HG03457 (cell line): ENCODE data around the gene GLB1L3.
"Not testable (repeated sequence)": the region's sequence is repeated elsewhere in the genome, so short reads cannot be mapped to it uniquely, and the experiment has no call there.

Experiments used
- ATAC-seq: cut with Tn5 transposase; IDR thresholded peaks from one replicate; pipeline ENCODE4 v1.9.1; 2021; ENCODE audit warnings: moderate number of reproducible peaks; ENCODE audit not compliant: unreplicated experiment

Gene GLB1L3

DNA sequence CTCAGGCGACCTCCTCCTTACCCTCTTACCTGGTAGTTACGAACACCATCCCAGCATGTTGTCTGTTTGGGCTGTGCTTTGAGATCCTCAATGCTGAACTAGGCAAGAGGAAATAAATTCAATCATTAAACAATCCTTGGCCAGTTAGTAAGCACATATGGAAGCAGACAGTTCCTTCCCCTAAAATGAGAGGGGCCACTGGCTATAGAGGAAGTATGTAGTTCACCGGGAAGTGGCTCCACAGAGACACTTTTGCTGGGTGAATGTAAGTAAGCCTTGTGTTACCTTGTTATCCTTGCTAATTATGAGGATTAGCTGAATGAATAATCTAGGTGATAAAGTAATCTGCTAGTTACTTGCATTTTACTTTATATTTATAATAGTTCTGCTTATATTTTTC is 25.9 kb upstream of the GLB1L3 start:
- ATAC-seq, result no peak

DNA sequence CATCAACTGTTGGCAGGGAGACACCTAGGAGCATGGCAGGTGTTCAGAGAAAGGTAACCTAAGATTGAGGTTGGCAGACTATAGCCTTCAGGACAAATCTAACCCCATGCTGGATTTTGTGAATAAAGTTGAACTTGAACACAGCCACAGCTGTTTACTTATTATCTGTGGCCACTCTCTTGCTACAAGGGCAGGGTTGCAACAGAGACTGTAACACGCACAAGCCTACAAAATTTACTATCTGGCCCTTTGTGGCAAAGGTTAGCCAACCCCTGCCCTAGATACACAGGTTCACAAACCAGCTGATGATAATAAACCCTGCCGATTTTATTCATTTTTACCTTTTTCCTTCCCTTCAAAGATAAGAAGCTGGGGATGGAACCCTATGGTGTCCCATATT is 25.5 kb upstream of the GLB1L3 start:
- no peak for ATAC-seq

DNA sequence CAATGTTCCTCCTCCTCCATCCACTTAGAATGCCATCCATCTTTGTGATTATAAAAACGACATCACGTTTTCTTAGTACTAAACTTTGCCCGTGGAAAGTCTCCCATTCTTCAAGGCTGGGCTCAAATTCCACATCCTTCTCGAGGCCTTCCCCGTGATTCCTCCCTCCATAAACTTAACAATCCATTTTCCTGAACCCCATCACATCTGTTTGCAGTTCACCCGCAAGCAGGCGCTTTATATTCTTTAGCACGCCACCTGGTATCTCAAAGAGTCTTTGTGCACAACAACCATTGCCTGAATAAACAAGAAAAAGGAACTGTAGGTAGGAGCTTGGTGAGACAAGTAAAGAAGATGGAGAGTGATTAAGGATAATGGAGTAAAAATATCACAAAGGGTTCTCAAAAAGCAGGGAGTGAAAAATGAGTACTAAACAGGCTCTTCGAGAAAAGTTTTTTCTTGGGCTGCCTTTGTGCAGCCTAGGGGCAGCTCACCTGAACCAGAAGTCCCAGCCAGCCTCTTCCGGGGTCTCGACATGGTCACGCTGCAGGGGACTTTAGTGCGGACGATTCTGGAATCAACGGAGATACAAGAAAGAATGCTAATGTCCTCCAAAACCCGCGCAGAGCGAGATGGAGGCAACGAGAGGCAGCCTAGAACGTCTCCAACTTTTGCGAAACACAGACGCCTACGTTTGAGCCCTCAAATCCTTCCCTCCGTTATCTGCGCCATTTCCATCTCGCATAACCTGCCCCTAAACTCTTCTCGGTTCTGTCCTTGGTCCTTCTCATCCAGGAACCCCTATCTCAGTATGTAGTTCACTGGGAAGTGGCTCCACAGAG is 23.6 kb upstream of the GLB1L3 start:
- ATAC-seq, result peak; percentile 18

DNA sequence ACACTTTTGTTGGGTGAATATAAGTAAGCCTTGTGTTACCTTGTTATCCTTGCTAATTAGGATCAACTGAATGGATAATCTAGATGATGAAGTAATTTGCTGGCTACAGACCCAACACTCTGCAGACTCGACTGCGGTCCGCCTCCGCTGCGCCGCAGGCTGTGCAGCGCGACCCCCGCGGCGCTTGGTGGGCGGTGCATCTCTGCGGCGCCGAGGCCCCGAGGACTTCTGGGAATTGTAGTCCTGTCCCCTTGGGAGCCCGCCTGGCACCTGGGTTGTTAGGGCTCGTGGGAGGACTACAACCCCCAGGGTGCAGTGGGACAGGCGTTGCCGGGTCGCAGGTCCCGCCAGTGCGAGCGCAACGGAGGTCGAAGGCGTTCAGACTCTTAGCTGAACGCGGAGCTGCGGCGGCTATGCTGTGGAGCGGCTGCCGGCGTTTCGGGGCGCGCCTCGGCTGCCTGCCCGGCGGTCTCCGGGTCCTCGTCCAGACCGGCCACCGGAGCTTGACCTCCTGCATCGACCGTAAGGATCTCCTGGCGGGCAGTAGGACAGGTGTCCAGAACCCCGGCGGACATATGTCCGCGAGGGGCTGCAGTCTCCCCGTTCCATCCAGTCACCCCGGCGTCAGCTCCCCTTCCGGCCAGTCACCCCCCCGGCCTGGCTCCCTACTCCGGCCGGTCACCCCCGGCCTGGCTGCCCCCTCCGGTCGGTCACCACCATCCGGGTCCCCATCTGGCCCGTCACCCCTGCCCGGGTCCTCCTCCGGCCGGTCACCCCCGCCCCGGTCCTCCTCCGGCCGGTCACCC is 22.8 kb upstream of the GLB1L3 start, which contains the start of the genes ACAD8 and THYN1:
ACAD8 (plus strand) TSS at position 381 of the 806 bp plus-strand sequence; CDS start at position 414, 33 bp downstream.
THYN1 (minus strand) TSS at position 165 of the 806 bp plus-strand sequence. CDS start 470 bp downstream, outside the sequence.
- ATAC-seq, result peak; percentile 99

DNA sequence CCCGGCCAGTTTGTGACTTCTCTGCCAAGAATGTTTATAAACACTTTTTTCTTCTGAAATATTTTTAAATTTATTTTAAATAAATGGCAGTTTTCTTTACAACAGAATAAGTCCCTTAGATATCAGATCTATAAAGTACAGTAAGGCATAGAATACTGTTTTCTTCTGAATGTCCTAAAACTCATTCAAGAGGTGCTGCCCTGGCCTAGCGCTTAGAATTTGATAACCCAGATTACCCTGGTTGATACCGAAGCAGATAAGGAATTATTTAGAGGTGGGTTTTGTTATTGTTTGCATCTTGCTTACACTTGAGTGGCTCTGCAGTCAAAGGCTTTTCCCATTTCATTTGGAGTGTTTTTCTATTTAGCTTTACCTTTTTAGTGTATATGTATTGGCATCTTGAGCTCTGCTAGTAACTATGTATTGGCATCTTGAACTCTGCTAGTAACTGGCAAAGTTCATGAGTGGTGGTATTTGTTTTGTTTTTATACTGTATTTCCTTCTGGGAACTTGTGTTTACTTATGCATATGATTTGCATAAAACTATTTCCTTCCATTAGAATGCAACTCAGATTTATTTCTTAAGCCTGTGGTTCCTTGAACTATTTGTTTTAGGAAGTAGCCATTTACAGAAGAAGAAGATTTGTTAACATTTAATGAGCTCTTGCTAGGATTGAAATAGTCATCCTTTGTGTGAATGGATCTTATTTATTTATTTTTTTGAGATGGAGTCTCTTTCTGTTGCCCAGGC is 21.6 kb upstream of the GLB1L3 start:
- no peak for ATAC-seq

DNA sequence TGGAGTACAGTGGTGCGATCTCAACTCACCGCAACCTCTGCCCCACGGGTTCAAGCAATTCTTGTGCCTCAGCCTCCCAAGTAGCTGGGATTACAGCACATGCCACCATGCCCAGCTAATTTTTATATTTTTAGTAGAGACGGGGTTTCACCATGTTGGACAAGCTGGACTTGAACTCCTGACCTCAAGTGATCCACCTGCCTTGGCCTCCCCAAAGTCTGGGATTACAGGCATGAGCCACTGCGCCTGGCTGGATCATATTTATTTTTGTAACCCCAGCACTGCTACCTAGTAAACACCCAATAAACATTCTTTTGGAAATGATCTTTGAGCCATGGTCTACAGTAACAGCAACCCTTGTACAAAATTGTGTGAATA is 21.0 kb upstream of the GLB1L3 start:
- not testable (repeated sequence) for ATAC-seq

DNA sequence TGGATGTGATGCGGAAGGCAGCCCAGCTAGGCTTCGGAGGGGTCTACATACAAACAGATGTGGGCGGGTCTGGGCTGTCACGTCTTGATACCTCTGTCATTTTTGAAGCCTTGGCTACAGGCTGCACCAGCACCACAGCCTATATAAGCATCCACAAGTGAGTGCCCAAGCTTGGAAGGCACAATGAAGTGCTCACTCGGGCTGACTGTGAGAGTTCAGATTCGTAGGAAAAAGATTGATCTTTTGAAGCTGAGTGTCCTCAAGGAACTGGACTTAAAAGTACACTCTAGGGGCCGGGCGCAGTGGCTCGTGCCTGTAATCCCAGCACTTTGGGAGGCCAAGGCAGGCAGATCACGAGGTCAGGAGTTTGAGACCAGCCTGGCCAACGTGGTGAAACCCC is 19.1 kb upstream of the GLB1L3 start:
- no peak for ATAC-seq

DNA sequence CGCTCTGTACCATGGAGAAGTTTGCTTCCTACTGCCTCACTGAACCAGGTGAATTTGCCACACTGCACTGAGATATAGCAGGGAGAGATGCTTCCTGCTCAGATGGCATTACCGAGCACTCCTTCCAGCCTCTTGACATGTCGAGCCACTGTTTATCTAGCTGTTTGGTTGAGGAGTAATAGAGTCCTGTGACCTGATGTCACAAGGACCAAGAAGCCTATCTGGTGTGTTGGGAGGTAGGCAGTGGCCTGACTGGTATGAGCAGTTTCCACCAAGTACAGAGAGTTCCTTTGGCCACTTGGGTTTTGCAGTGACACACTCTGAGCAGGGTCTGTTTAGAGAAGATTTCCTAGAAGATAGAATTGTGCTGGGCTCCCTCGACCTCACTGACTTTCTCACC is 17.6 kb upstream of the GLB1L3 start:
- ATAC-seq, result no peak

DNA sequence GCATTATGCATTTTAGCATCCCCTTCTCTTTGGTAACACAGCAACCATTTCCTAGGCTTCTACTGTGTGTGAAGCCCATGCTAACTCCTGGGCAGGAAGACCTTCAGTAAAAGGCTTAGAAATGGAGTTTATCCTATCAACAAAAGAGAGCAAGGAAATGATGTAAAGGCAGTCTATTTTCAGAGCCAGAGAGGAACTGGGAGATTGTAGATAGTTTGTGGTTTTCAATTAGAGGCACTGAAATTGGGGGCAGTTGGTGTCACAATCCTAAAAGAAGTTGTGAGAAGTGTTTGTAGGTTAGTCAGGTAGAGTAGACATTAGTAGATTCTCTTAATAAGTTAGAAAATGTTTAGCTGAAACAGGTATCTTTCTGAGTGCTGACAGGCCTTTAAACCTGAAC is 15.7 kb upstream of the GLB1L3 start:
- no peak for ATAC-seq

DNA sequence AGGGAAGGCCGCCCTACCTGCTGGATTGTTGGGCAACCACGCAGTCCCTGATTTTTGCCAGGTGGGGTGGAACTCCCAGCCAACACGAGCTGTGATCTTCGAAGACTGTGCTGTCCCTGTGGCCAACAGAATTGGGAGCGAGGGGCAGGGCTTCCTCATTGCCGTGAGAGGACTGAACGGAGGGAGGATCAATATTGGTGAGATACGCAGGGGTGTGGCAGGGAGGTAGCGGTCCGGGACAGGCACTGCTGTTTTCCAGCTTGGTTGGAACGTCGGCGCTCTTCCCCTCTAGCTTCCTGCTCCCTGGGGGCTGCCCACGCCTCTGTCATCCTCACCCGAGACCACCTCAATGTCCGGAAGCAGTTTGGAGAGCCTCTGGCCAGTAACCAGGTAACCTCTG is 15.2 kb upstream of the GLB1L3 start:
- ATAC-seq, result no peak

DNA sequence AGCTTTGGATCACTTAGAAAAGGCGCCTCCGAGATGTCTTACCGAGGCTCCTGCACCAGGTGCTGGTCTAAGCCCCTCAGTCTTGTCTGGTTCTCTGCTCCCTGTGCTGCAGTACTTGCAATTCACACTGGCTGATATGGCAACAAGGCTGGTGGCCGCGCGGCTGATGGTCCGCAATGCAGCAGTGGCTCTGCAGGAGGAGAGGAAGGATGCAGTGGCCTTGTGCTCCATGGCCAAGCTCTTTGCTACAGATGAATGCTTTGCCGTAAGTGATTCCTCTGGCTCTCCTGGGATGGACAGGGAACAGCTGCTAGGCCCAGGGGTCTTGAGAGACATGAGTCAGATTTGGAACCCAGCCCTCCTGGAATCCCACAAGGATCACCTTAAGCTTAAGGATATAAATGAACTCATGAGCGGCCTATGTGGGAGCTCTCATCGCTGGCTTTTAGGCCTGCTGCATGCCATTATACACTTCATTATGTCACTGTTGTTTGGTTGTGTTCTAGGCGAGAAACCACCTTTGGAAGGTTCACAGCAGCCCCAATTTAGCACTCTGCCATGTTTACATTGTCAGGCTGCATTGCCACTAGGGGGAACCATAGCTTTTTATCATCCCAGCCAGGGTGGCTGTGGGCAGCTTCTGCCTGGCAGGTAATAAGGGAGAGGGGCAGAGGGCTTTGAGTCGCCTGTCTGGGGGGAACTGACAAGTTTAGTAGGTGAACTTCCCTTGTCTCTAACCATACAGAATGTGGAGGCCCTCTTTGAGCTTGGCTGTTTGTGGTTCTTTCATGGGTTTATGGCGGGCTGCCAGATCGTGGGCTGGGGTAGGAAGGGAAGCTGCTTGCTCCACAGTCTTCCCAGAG is 14.3 kb upstream of the GLB1L3 start:
- ATAC-seq, result no peak

DNA sequence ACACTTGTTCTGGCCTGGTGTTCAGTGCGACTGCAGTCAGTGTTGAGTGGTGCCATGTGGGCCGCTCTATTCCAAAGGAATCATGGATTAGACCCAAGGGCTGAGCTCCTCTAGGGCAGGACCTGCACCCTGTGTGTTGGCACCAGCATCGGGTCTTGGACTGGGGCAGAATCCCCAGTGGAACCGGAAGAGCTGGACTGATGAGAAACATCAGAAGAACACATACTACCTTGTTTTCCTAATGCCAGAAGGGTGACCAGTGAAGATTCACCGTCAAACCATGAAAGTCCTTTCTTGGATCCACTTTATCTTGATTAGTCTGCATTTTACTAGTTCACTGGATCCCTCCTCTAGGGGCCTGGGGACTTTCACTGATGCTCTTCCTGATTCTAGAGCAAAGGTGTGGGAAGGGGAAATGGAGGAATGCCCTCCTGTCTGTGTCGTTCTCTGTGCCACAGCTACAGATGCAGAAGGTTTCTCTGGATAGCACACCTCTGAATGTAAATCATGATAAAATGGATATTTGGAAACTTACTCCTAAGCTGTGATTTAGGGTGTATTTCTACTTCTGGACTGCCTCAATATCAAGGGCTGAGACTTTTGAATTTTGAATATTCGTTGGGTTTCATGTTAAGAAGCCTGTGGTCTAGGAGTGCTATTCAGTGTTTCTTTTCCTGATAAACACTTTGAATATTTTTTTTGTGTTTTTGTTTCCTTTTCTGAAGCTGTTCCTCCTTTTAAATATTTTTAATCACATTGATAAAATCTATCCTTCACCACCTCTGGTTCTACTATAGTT is 11.0 kb upstream of the GLB1L3 start:
- ATAC-seq, result no peak

DNA sequence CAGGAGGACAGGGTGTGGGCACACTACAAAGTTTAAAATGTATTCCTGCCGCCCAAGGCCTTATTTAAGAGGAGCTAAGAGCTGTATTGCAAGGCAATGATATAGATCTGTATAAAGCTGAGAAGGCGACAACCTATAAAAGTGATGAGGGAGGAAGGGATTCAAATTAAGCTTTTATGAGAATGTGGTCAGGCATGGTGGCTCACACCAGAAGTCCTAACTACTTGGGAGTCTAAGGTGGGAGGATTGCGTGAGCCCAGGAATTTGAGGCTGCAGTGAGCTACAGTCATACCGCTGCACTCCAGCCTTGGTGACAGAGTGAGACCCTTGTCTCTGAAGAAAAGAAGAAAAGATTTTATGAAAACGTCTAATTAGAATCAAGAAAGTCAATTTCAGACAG is 9.7 kb upstream of the GLB1L3 start:
- ATAC-seq, result no peak

DNA sequence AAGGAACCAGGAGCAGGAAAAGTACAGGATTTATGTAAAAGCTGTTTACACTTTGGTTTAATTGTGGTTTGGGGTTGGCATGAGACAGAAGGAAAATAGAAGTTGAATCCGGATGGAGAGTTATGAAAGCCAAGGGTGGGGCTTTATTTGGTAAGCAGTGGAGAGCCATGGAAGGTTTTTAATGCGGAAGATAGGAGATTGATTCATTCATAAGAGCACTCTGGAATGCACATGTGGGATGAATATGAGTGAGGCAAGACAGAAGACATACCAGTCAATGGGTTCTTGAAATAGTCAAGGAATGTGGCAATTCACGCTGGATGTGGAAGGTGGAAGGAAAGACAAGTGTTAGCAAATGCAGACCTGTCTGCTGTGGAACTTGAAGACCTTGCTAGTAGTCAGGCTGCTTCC is 9.3 kb upstream of the GLB1L3 start:
- ATAC-seq, result no peak

DNA sequence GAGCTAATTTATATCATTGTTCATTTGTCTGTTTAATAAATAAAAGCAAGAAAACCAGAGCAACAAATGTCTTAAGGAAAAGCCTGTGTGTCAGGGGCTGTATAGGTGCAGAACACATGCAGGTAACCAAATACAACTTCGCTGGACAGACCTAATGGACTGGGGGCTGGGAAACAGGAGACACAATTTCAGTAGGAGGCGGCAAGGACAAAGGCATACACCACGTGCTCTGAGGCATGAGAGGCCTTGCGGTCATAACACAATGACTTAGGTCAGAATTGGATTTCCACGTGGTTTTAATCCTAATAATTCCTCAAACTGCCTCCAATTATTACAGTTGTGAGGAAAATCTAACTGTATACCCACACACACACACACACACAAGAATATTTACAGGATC is 8.7 kb upstream of the GLB1L3 start:
- no peak for ATAC-seq

DNA sequence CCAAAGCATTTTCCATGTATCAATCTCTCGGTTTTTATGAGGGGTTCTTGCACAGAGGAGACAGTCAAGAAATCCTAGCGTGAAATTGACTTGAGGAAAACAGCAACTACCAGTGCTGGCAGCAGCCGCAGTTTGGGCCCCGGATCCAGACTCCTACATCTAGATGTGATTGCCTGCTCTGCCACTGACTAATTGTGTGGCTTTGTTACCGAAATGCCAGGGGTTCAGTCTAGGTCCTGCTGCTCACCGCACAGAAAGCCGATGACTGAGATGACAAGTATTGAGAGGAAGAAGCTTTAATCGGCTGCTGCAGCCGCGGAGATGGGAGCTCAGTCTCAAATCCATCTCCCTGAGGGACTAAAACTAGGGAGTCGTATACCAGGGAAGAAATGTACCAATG is 8.2 kb upstream of the GLB1L3 start:
- no peak for ATAC-seq

DNA sequence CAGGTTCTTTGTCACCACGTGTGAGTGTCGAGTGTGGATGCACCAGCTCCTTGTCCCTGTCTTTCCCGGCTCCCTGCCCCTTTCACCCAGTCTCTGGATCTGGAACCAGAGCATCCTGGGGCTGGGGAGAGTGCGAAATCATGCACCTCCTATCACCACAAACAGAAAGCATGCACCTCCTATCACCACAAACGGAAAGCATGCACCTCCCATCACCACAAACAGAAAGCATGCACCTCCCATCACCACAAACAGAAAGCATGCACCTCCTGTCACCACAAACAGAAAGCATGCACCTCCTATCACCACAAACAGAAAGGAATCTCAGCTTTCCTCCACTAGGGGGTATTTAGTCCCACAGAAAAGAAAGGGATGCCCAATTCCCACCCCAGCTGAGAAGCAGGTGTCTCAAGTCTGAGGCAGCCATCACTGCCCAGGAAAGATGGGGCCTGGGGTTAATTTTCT is 5.9 kb upstream of the GLB1L3 start:
- no peak for ATAC-seq

DNA sequence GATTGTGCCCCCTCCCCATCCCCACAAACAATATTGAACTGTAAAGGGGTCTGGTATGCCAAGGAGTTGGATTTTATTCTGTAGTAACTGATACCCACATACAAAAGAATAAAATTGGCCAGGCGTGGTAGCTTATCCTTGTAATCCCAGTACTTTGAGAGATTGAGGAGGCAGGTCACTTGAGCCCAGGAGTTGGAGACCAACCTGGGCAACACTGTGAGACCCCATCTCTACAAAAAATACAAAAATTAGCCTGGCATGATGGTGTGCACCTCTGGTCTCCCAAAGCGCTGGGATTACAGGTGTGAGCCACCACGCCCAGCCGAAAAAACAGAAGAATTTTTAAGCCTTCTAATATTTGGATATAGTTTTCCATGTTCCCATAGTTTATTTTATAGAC is 4.2 kb upstream of the GLB1L3 start:
- no peak for ATAC-seq
